Activated B cell treated with CpG ODN at 0.5 μM for 24 hours (primary cell): ENCODE data around the gene ABI2. TPM values are rescaled to one million over a fixed set of nuclear protein-coding genes. Genes with fewer than 3 reads are reported as not detected.
"Not testable (repeated sequence)": the region's sequence is repeated elsewhere in the genome, so short reads cannot be mapped to it uniquely, and the experiment has no call there.

ENCODE experiments used
- ATAC-seq: fragments of 200-7000 bp; cut with Tn5 transposase; one replicate; pipeline ENCODE4 v1.10.0; 2021; ENCODE audit warnings: low read depth, mild to moderate bottlenecking, moderate library complexity
- CTCF ChIA-PET: fragments of 350-600 bp; sonication (Branson Sonifier 250); formaldehyde crosslinking; loops from one replicate; lab custom pipeline; 2021; ENCODE audit warnings: antibody characterized with exemption; lab: Charles Lee
- POLR2A ChIA-PET: fragments of 350-600 bp; sonication (Branson Sonifier 250); formaldehyde crosslinking; loops from one replicate; lab custom pipeline; 2021; ENCODE audit warnings: antibody characterized with exemption; lab: Charles Lee
- DNase-seq: peaks from one replicate; pipeline ENCODE4 v3.0.0; 2022
- H3K27ac Mint-ChIP-seq: one replicate; pipeline ENCODE4 v1.8.0; 2020; ENCODE audit warnings: mixed read lengths
- H3K27me3 Mint-ChIP-seq: one replicate; pipeline ENCODE4 v1.8.0; 2021; ENCODE audit warnings: mixed read lengths
- H3K36me3 Mint-ChIP-seq: one replicate; pipeline ENCODE4 v1.8.0; 2021; ENCODE audit warnings: low read depth, mixed read lengths
- H3K4me1 Mint-ChIP-seq: one replicate; pipeline ENCODE4 v1.8.0; 2021; ENCODE audit warnings: mixed read lengths
- H3K4me3 Mint-ChIP-seq: one replicate; pipeline ENCODE4 v1.8.0; 2020; ENCODE audit warnings: mild to moderate bottlenecking, mixed read lengths
- H3K9me3 Mint-ChIP-seq: one replicate; pipeline ENCODE4 v1.8.0; 2020; ENCODE audit warnings: mixed read lengths
- intact Hi-C: fragments of 100-400 bp; cut with micrococcal nuclease; formaldehyde crosslinking; loops from one replicate; pipeline ENCODE4 v1.15.1; 2024
- total RNA-seq: library from RNA; stranded (reverse); gene quantifications from 2 replicates; pipeline ENCODE4 v1.2.3, GENCODE V29; 2022
- TF ChIP-seq, protein P1 (sequence below): fragments of 200-600 bp; IDR thresholded peaks from one replicate; pipeline ENCODE4 v1.8.0; 2022; ENCODE audit warnings: antibody characterized with exemption, mild to moderate bottlenecking

ABI2 gene
- total RNA-seq, 1 donor from 2014 or later = 17.3 TPM

DNA sequence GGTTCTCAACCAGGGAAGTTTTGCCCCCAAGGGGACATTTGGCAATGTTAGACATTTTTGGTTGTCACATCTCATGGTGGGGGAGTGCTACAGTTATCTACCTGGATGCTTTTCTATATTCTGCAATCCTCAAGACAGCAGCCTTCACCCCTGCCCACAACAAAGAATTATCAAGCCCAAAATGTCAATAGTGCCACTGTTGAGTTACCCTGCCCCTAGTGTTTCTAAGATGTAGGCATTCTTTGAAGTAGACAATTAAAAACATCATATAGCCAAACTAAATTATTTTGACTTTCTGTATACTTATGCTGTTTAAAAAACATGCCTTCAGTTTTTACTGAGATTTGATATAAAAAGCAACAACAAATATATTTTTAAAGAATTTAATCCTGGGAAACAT, 48.0 kb downstream of the ABI2 start:
- Mint-ChIP-seq H3K36me3 (peaks cover 2% of the 10 kb centered on the region), H3K4me3 (no peak overlapping the region), H3K4me1 (no peaks in the 10 kb centered on the region), H3K9me3 (no peaks in the 10 kb centered on the region), H3K27ac (no peak overlapping the region), H3K27me3 (no peaks in the 10 kb centered on the region)
- no peak for DNase-seq
- intact Hi-C loops = no loop called here
- ATAC-seq = no peak
- POLR2A ChIA-PET = no interaction called here
- TF ChIP-seq, protein P1, sequence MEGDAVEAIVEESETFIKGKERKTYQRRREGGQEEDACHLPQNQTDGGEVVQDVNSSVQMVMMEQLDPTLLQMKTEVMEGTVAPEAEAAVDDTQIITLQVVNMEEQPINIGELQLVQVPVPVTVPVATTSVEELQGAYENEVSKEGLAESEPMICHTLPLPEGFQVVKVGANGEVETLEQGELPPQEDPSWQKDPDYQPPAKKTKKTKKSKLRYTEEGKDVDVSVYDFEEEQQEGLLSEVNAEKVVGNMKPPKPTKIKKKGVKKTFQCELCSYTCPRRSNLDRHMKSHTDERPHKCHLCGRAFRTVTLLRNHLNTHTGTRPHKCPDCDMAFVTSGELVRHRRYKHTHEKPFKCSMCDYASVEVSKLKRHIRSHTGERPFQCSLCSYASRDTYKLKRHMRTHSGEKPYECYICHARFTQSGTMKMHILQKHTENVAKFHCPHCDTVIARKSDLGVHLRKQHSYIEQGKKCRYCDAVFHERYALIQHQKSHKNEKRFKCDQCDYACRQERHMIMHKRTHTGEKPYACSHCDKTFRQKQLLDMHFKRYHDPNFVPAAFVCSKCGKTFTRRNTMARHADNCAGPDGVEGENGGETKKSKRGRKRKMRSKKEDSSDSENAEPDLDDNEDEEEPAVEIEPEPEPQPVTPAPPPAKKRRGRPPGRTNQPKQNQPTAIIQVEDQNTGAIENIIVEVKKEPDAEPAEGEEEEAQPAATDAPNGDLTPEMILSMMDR = no peak
- CTCF ChIA-PET = no interaction called here

DNA sequence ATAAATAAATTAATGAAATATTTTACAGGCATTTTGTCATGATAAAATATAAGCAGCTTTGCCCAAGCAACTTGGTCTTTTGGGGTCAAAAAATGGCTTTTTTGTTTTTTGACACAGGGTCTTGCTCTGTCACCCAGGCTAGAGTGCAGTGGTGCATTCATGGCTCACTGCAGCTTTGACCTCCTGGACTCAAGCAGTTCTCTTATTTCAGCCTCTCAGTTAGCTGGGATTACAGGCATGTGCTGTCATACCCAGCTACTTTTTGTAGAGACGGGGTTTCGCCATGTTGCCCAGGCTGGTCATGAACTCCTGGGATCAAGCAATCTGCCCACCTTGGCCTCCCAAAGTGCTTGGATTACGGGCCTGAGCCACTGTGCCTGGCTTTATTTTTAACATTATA, 51.0 kb downstream of the ABI2 start:
- Mint-ChIP-seq H3K9me3 (no peaks in the 10 kb centered on the region), H3K27ac (no peak overlapping the region), H3K4me1 (no peaks in the 10 kb centered on the region), H3K4me3 (no peak overlapping the region), H3K27me3 (no peaks in the 10 kb centered on the region), H3K36me3 (peaks cover 10% of the 10 kb centered on the region)
- TF ChIP-seq, protein P1 = no peak
- ATAC-seq (no peak), DNase-seq (no peak)
- POLR2A ChIA-PET = no interaction called here
- CTCF ChIA-PET = no interaction called here
- intact Hi-C loops = no loop called here

DNA sequence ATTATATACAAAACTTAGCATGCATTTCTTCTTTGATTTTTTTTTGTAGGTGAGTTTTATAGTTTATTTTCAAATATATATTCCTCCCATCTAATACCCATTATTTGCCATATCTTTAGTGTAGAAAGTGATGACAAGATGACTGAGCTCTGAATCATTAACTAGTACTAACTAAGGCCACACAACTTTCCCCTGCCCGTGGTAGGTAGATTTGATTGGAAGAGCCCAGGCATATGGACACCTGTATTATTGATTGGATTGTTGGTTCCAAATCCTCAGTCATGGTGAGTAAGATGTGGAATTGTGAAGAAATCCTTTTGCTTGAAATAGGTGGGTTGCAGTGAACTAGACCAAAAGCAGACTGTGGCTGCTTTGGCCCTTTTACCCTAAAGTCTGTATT, 54.8 kb downstream of the ABI2 start:
- intact Hi-C loops = no loop called here
- H3K27ac Mint-ChIP-seq = no peak overlapping the region
- ATAC-seq (no peak), DNase-seq (no peak)
- H3K27me3 Mint-ChIP-seq = no peaks in the 10 kb centered on the region
- H3K4me3 Mint-ChIP-seq = no peak overlapping the region
- TF ChIP-seq, protein P1 = no peak
- ChIA-PET POLR2A (no interaction called here), CTCF (no interaction called here)
- H3K4me1 Mint-ChIP-seq = no peaks in the 10 kb centered on the region
- H3K36me3 Mint-ChIP-seq = peaks cover 12% of the 10 kb centered on the region
- H3K9me3 Mint-ChIP-seq = no peaks in the 10 kb centered on the region

DNA sequence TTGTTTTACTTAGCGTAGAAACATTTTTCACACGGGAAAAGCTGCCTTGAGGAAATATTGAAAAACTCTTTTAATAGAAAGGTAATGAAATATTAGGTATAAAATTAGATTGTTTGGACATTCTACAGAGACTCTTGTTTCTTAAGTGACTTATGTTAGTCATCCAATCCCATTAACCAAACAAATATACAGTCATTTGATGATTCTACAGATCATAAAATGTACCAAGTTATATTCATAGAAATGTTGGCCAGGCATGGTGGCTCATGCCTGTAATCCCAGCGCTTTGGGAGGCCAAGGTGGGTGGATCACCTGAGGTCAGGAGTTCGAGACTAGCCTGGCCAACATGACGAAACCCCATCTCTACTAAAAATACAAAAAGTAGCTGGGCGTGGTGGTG, 60.0 kb downstream of the ABI2 start:
- H3K9me3 Mint-ChIP-seq, CTCF ChIA-PET, H3K27me3 Mint-ChIP-seq, H3K4me3 Mint-ChIP-seq, ATAC-seq, DNase-seq, POLR2A ChIA-PET, H3K4me1 Mint-ChIP-seq, intact Hi-C loops, H3K27ac Mint-ChIP-seq: not testable (repeated sequence)
- H3K36me3 Mint-ChIP-seq = peaks cover 14% of the 10 kb centered on the region

DNA sequence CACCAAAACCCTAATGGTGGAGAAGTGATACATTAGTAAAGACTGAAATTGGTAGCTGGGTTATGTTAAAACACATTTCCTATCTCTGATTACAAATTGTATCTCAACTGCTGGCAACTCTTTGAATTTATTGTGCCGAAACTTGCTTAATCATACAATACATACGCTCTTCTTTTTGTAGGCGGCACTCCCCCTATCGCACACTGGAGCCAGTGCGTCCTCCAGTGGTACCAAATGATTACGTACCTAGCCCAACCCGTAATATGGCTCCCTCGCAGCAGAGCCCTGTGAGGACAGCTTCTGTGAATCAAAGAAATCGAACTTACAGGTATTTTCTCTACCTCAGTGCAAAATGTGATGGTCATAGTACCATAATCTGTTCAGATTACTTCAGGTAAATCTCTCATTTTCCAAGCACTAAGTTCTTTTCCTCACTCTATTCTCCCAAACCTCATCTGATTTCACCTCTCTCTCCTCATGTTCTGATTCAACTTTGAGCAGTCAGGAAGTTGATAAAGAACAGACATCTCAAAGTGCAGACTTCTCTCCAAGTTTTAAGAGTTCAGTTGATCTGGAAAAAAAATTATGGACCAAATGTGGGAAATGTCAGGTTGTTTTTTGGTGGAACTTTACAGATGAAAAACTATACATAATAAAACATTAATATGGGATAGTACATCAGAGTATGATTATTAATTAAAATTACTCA, 66.5 kb downstream of the ABI2 start:
- ChIA-PET POLR2A (no interaction called here), CTCF (no interaction called here)
- TF ChIP-seq, protein P1 = no peak
- no peak for DNase-seq
- H3K9me3 Mint-ChIP-seq = no peaks in the 10 kb centered on the region
- no peaks in the 10 kb centered on the region for H3K4me1 Mint-ChIP-seq
- no peaks in the 10 kb centered on the region for H3K27me3 Mint-ChIP-seq
- intact Hi-C loops = no loop called here
- peaks cover 26% of the 10 kb centered on the region for H3K36me3 Mint-ChIP-seq
- H3K4me3 Mint-ChIP-seq = no peak overlapping the region
- ATAC-seq = no peak
- no peak overlapping the region for H3K27ac Mint-ChIP-seq

DNA sequence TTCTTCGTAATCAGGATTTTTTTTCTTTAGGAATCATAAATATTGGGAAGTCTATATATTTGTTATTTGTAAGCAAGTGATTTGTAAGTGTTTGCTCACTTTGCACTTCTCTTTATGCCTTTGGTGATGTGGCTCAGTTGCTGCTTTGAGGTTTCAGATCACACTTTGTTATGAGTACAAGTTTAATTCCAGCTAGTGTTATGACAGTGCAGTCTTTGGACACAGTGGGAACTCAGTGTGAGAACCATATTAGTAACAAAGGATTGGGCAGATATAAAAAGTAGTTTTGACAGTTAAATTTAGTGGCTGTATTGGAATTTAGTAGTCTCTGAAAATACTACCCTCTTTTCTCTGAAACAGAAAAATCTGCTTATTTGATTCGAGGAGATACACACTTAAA, 67.7 kb downstream of the ABI2 start:
- Mint-ChIP-seq H3K4me3 (no peak overlapping the region), H3K27ac (no peak overlapping the region), H3K4me1 (no peaks in the 10 kb centered on the region), H3K27me3 (no peaks in the 10 kb centered on the region), H3K36me3 (peaks cover 23% of the 10 kb centered on the region), H3K9me3 (no peaks in the 10 kb centered on the region)
- POLR2A ChIA-PET = no interaction called here
- CTCF ChIA-PET = no interaction called here
- DNase-seq = no peak
- TF ChIP-seq, protein P1 = no peak
- ATAC-seq = no peak
- intact Hi-C loops = no loop called here
